ENCODE measurements around the gene STARD6. TPM values are rescaled to one million over a fixed set of nuclear protein-coding genes. Genes with fewer than 3 reads are reported as not detected.

The STARD6 gene
- total and polyA plus RNA-seq, 2 experiments from 2014 or later: not detected

- Histone ChIP-seq H3K9me2 (ENCODE audit: insufficient read depth) (no peaks in the 10 kb centered on the region), H2AFZ (0 out of 2 replicates have a peak overlapping the region, but pooled peaks have one; percentile 39), H3F3A (replicated peaks; ENCODE audit: low read depth) (no peaks in the 10 kb centered on the region), H4K20me1 (replicated peaks; ENCODE audit: insufficient read depth) (no peaks in the 10 kb centered on the region), H3K4me2 (no peak overlapping the region), H3K36me3 (ENCODE audit: insufficient read depth) (no peaks in the 10 kb centered on the region), H3K4me1 (ENCODE audit: insufficient read depth) (peaks cover 12% of the 10 kb centered on the region; the same call in 1 of the 2 replicates), H3K79me2 (replicated peaks; ENCODE audit: insufficient read depth) (no peaks in the 10 kb centered on the region), H3K27ac (ENCODE audit: low read depth) (no peak overlapping the region), H3K27me3 (ENCODE audit: insufficient read depth) (no peaks in the 10 kb centered on the region), H3K4me3 (no peak overlapping the region)
- Mint-ChIP-seq H3K27me3 (ENCODE audit: insufficient read depth, low read depth, poor library complexity) (peaks cover 3% of the 10 kb centered on the region), H3K4me1 (peaks cover 20% of the 10 kb centered on the region), H3K27ac (no peak overlapping the region), H3K4me3 (no peak overlapping the region), H3K36me3 (ENCODE audit: low read depth) (peaks cover 15% of the 10 kb centered on the region; the same call in 2 of the 3 replicates), H3K9me3 (peaks cover 16% of the 10 kb centered on the region; the same call in 2 of the 3 replicates)
- TF ChIP-seq JUNB (IDR thresholded peaks at IDR 0.05; ENCODE audit: unreplicated experiment): no peak
- no peak for TF ChIP-seq EZH2phosphoT487 (IDR thresholded peaks at IDR 0.05; ENCODE audit: unreplicated experiment)
- TF ChIP-seq, protein P1, sequence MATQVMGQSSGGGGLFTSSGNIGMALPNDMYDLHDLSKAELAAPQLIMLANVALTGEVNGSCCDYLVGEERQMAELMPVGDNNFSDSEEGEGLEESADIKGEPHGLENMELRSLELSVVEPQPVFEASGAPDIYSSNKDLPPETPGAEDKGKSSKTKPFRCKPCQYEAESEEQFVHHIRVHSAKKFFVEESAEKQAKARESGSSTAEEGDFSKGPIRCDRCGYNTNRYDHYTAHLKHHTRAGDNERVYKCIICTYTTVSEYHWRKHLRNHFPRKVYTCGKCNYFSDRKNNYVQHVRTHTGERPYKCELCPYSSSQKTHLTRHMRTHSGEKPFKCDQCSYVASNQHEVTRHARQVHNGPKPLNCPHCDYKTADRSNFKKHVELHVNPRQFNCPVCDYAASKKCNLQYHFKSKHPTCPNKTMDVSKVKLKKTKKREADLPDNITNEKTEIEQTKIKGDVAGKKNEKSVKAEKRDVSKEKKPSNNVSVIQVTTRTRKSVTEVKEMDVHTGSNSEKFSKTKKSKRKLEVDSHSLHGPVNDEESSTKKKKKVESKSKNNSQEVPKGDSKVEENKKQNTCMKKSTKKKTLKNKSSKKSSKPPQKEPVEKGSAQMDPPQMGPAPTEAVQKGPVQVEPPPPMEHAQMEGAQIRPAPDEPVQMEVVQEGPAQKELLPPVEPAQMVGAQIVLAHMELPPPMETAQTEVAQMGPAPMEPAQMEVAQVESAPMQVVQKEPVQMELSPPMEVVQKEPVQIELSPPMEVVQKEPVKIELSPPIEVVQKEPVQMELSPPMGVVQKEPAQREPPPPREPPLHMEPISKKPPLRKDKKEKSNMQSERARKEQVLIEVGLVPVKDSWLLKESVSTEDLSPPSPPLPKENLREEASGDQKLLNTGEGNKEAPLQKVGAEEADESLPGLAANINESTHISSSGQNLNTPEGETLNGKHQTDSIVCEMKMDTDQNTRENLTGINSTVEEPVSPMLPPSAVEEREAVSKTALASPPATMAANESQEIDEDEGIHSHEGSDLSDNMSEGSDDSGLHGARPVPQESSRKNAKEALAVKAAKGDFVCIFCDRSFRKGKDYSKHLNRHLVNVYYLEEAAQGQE (IDR thresholded peaks at IDR 0.05; ENCODE audit: unreplicated experiment): no peak
- TF ChIP-seq EZH2 (IDR thresholded peaks at IDR 0.05; ENCODE audit: low read depth, unreplicated experiment): no peak
- TF ChIP-seq ETS1 (IDR thresholded peaks at IDR 0.05): no peak
- no peak for TF ChIP-seq CREB1 (CRISPR knock-in tag; IDR thresholded peaks at IDR 0.05; ENCODE audit: low read depth)
- TF ChIP-seq ZNF331 (CRISPR knock-in tag; IDR thresholded peaks at IDR 0.05; ENCODE audit: low read depth): no peak
- ATAC-seq (no peak), DNase-seq (ENCODE audit: low spot score) (no peak)
Observed at GRCh38 chr18:54390838-54391237, 33.2 kb upstream of the STARD6 start.

- Histone ChIP-seq H2AFZ (no peak overlapping the region), H3K4me2 (no peak overlapping the region), H3K27me3 (ENCODE audit: insufficient read depth) (no peaks in the 10 kb centered on the region), H3K27ac (ENCODE audit: low read depth) (no peak overlapping the region), H3K4me3 (no peak overlapping the region), H3K4me1 (ENCODE audit: insufficient read depth) (peaks cover 13% of the 10 kb centered on the region; the same call in 1 of the 2 replicates), H3F3A (replicated peaks; ENCODE audit: low read depth) (no peaks in the 10 kb centered on the region), H3K36me3 (ENCODE audit: insufficient read depth) (no peaks in the 10 kb centered on the region), H3K79me2 (replicated peaks; ENCODE audit: insufficient read depth) (no peaks in the 10 kb centered on the region), H4K20me1 (replicated peaks; ENCODE audit: insufficient read depth) (no peaks in the 10 kb centered on the region), H3K9me2 (ENCODE audit: insufficient read depth) (0 out of 2 replicates have a peak, but pooled peaks cover 4% of the 10 kb centered on the region)
- peaks cover 16% of the 10 kb centered on the region; the same call in 2 of the 3 replicates for H3K9me3 Mint-ChIP-seq
- H3K27me3 Mint-ChIP-seq (ENCODE audit: insufficient read depth, low read depth, poor library complexity): no peaks in the 10 kb centered on the region
- no peak overlapping the region for H3K4me3 Mint-ChIP-seq
- peaks cover 19% of the 10 kb centered on the region; the same call in 2 of the 3 replicates for H3K36me3 Mint-ChIP-seq (ENCODE audit: low read depth)
- H3K27ac Mint-ChIP-seq: peak overlapping the region; percentile 4
- ATAC-seq: no peak
- H3K4me1 Mint-ChIP-seq: peaks cover 21% of the 10 kb centered on the region
- DNase-seq (ENCODE audit: low spot score): no peak
- no peak for TF ChIP-seq CREB1 (CRISPR knock-in tag; IDR thresholded peaks at IDR 0.05; ENCODE audit: low read depth)
- TF ChIP-seq, protein P1 (IDR thresholded peaks at IDR 0.05; ENCODE audit: unreplicated experiment): no peak
Observed at GRCh38 chr18:54389143-54389505, 31.5 kb upstream of the STARD6 start.

Measured in GM23338 (cell line).